Measurements from ENCODE around the gene DNM1. TPM values are rescaled to one million over a fixed set of nuclear protein-coding genes. Genes with fewer than 3 reads are reported as not detected.

Gene DNM1
- total and polyA plus RNA-seq, 4 donors: 0.29 to 5.9 (median 1.1) TPM

DNA sequence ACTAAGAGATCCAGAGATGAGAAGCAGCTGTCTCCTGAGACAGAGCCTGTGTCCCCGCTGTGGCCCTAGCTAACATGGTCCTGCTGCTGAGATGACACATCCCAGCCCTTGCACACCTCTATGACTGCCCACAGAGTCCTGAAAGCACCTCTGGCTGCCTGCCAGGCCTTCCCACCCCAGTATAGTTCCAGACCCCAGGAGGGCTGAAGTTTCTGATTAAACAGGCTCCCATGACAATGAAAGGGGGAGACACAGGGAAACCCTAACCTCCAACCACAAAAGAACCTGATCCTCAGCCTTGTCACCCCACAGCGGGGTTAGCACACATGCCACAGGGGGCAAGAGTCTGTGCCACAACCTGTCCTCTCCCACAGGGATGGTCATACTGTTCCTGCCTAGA, 27.5 kb upstream of the DNM1 start:
- H3K9ac ChIP-seq (ENCODE audit: low read depth in 1 of 2, low read length in 2 of 2): no peak overlapping the region
- H3K27ac ChIP-seq (ENCODE audit: low read depth in 1 of 2, low read length in 2 of 2): no peak overlapping the region
- H3K4me1 ChIP-seq (ENCODE audit: control insufficient read depth in 4 of 4, insufficient read depth in 4 of 4, low read length in 3 of 4): no peaks in the 10 kb centered on the region
- 98% methylated on average over 2 of the region's 2 CpGs for WGBS
- H3K36me3 ChIP-seq (ENCODE audit: control insufficient read depth in 4 of 4, insufficient read depth in 3 of 4, low read depth in 1 of 4, low read length in 3 of 4): peaks cover 26 to 58% (median 40%) of the 10 kb centered on the region in 4 donors
- no peak for TF ChIP-seq NR2F2 (IDR thresholded peaks at IDR 0.05)
- H3K4me3 ChIP-seq (ENCODE audit: low read depth in 1 of 3, low read length in 3 of 3): no peak overlapping the region
- no peak for DNase-seq (ENCODE audit: low spot score)
- no peaks in the 10 kb centered on the region for H3K27me3 ChIP-seq (ENCODE audit: control insufficient read depth in 4 of 4, insufficient read depth in 4 of 4, low read length in 3 of 4)
- H3K9me3 ChIP-seq (ENCODE audit: control insufficient read depth in 4 of 4, low read length in 3 of 4): no peaks in the 10 kb centered on the region

DNA sequence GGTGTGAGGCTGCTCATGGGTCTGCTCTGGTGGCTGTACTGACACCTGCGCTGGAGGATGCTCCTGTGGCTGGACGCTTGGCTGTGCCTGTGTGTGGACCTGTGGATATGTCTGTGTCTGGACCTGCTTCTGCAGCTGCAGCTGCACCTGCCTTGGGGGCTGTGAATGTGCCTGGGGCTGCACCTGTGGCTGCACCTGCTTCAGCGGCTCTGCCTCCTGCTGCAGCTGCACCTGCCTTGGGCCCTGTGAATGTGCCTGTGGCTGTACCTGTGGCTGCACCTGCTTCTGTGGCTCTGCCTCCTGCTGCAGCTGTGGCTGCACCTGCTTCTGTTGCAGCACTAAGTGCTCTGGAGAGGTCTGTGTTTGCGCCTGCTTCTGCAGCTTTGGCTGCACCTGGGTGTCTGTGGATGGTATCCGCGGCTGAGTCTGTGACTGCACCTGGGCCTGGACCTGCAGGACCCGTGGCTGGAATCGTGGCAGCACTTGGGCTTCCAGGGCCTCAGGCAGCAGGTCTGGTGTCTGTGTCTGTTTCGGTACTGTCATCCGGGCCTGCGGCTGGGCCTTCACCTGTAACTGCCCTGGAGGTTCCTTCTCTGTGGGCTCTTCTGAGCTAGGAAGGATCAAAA, 24.3 kb upstream of the DNM1 start:
- Histone ChIP-seq H3K36me3 (ENCODE audit: control insufficient read depth in 4 of 4, insufficient read depth in 3 of 4, low read depth in 1 of 4, low read length in 3 of 4) (peaks cover 31 to 68% (median 43%) of the 10 kb centered on the region in 4 donors), H3K27ac (ENCODE audit: low read depth in 1 of 2, low read length in 2 of 2) (no peak overlapping the region), H3K27me3 (ENCODE audit: control insufficient read depth in 4 of 4, insufficient read depth in 4 of 4, low read length in 3 of 4) (no peaks in the 10 kb centered on the region), H3K4me1 (ENCODE audit: control insufficient read depth in 4 of 4, insufficient read depth in 4 of 4, low read length in 3 of 4) (no peaks in the 10 kb centered on the region), H3K9ac (ENCODE audit: low read depth in 1 of 2, low read length in 2 of 2) (no peak overlapping the region), H3K4me3 (ENCODE audit: low read depth in 1 of 3, low read length in 3 of 3) (no peak overlapping the region), H3K9me3 (ENCODE audit: control insufficient read depth in 4 of 4, low read length in 3 of 4) (no peaks in the 10 kb centered on the region)
- TF ChIP-seq FOXA2 (IDR thresholded peaks at IDR 0.05): no peak
- no peak for TF ChIP-seq JUND (IDR thresholded peaks at IDR 0.05)
- TF ChIP-seq REST (IDR thresholded peaks at IDR 0.05): no peak
- no peak for TF ChIP-seq EGR1 (IDR thresholded peaks at IDR 0.05; ENCODE audit: low read depth in 2 of 2)
- WGBS: 98% methylated on average over 11 of the region's 11 CpGs
- DNase-seq (ENCODE audit: low spot score): no peak

GRCh38 chr9:128180001-128180400, 23.2 kb upstream of the DNM1 start:
- no peak overlapping the region for H3K4me3 ChIP-seq (ENCODE audit: low read depth in 1 of 3, low read length in 3 of 3)
- WGBS: 98% methylated on average over 8 of the region's 8 CpGs
- no peaks in the 10 kb centered on the region for H3K27me3 ChIP-seq (ENCODE audit: control insufficient read depth in 4 of 4, insufficient read depth in 4 of 4, low read length in 3 of 4)
- no peak overlapping the region for H3K27ac ChIP-seq (ENCODE audit: low read depth in 1 of 2, low read length in 2 of 2)
- DNase-seq (ENCODE audit: low spot score): no peak
- no peak overlapping the region for H3K9ac ChIP-seq (ENCODE audit: low read depth in 1 of 2, low read length in 2 of 2)
- no peaks in the 10 kb centered on the region for H3K4me1 ChIP-seq (ENCODE audit: control insufficient read depth in 4 of 4, insufficient read depth in 4 of 4, low read length in 3 of 4)
- no peak for TF ChIP-seq SP1 (IDR thresholded peaks at IDR 0.05)
- TF ChIP-seq HNF4G (IDR thresholded peaks at IDR 0.05): no peak
- TF ChIP-seq, protein P1, sequence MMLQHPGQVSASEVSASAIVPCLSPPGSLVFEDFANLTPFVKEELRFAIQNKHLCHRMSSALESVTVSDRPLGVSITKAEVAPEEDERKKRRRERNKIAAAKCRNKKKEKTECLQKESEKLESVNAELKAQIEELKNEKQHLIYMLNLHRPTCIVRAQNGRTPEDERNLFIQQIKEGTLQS (IDR thresholded peaks at IDR 0.05): no peak
- no peak for TF ChIP-seq EGR1 (IDR thresholded peaks at IDR 0.05; ENCODE audit: low read depth in 2 of 2)
- TF ChIP-seq FOXA1 (IDR thresholded peaks at IDR 0.05): no peak
- TF ChIP-seq GABPA (IDR thresholded peaks at IDR 0.05 in 1 of 2, conservative IDR thresholded peaks at IDR 0.05 in 1 of 2): no peak
- no peak for TF ChIP-seq NR2F2 (IDR thresholded peaks at IDR 0.05)
- TF ChIP-seq, protein P2, sequence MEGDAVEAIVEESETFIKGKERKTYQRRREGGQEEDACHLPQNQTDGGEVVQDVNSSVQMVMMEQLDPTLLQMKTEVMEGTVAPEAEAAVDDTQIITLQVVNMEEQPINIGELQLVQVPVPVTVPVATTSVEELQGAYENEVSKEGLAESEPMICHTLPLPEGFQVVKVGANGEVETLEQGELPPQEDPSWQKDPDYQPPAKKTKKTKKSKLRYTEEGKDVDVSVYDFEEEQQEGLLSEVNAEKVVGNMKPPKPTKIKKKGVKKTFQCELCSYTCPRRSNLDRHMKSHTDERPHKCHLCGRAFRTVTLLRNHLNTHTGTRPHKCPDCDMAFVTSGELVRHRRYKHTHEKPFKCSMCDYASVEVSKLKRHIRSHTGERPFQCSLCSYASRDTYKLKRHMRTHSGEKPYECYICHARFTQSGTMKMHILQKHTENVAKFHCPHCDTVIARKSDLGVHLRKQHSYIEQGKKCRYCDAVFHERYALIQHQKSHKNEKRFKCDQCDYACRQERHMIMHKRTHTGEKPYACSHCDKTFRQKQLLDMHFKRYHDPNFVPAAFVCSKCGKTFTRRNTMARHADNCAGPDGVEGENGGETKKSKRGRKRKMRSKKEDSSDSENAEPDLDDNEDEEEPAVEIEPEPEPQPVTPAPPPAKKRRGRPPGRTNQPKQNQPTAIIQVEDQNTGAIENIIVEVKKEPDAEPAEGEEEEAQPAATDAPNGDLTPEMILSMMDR (IDR thresholded peaks at IDR 0.05; ENCODE audit: low read depth, low read length, missing input control): no peak
- no peak for TF ChIP-seq HNF4A (conservative IDR thresholded peaks at IDR 0.05)
- TF ChIP-seq, protein P3, sequence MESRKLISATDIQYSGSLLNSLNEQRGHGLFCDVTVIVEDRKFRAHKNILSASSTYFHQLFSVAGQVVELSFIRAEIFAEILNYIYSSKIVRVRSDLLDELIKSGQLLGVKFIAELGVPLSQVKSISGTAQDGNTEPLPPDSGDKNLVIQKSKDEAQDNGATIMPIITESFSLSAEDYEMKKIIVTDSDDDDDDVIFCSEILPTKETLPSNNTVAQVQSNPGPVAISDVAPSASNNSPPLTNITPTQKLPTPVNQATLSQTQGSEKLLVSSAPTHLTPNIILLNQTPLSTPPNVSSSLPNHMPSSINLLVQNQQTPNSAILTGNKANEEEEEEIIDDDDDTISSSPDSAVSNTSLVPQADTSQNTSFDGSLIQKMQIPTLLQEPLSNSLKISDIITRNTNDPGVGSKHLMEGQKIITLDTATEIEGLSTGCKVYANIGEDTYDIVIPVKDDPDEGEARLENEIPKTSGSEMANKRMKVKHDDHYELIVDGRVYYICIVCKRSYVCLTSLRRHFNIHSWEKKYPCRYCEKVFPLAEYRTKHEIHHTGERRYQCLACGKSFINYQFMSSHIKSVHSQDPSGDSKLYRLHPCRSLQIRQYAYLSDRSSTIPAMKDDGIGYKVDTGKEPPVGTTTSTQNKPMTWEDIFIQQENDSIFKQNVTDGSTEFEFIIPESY (IDR thresholded peaks at IDR 0.05): no peak
- no peak for TF ChIP-seq TAF1 (conservative IDR thresholded peaks at IDR 0.05)
- no peak for TF ChIP-seq REST (IDR thresholded peaks at IDR 0.05)
- no peak for TF ChIP-seq FOXA2 (IDR thresholded peaks at IDR 0.05)
- TF ChIP-seq RXRA (IDR thresholded peaks at IDR 0.05): no peak
- TF ChIP-seq RAD21 (IDR thresholded peaks at IDR 0.05): no peak
- no peaks in the 10 kb centered on the region for H3K9me3 ChIP-seq (ENCODE audit: control insufficient read depth in 4 of 4, low read length in 3 of 4)
- peaks cover 30 to 62% (median 41%) of the 10 kb centered on the region in 4 donors for H3K36me3 ChIP-seq (ENCODE audit: control insufficient read depth in 4 of 4, insufficient read depth in 3 of 4, low read depth in 1 of 4, low read length in 3 of 4)

All from liver (tissue), 9 donors.